Measurements from ENCODE around the gene KRTAP10-7. TPM values are rescaled to one million over a fixed set of nuclear protein-coding genes. Genes with fewer than 3 reads are reported as not detected.

KRTAP10-7 gene
- total and polyA plus RNA-seq, 2 of the 13 experiments (the other 11 are each of a cell fraction or from before 2014, with no cell fraction given) = not detected

DNA sequence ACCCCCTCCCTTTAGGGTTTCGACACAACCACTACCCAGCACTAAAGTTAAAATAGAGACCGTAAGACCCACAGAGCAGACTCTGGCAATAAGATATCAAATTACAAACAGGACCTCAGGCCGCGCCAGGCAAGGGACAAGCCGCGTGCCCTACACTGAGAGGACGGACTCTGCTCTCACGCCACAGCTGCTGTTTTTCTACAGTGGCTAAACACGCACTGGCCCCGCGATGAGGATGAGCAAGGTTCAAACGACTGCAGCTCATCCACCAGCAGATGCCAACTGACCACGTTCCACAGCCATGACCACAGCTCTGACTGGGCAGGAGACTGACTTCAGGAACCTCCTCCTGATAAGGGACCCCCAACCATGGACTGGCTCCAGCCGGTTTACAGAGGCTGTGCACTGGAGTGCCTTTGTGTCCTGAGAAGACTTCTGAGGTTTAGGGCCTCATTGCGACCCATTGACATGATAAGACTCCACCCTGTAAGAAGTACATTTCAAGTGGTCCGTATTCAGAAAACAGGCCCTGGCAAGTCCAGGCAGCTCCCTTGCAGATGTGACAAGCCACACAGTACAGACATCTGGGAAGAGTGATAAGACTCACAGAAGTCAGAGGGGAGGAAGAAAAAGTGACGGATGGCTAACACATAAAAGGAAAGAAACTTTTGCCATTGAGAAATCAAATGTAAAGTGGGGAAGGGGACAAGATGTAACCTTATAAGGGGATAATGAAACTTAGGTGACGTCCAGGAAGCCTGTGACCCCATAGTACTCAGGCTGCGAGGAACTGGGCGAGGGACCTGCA lies 6.6 kb upstream of the KRTAP10-7 start (continued):
- no peak for TF ChIP-seq ZNF562 (CRISPR knock-in tag; IDR thresholded peaks at IDR 0.05; ENCODE audit: borderline replicate concordance)
- TF ChIP-seq PRPF4 (IDR thresholded peaks at IDR 0.05; ENCODE audit: low read depth, low read length, poor library complexity, severe bottlenecking) = no peak
- no peak for TF ChIP-seq MYNN (CRISPR knock-in tag; IDR thresholded peaks at IDR 0.05; ENCODE audit: low read depth)
- TF ChIP-seq HNRNPK (IDR thresholded peaks at IDR 0.05; ENCODE audit: low read depth, low read length, poor library complexity, severe bottlenecking) = no peak
- TF ChIP-seq MEF2D (CRISPR knock-in tag; IDR thresholded peaks at IDR 0.05) = peak; percentile 89
- TF ChIP-seq KDM1A (CRISPR knock-in tag; IDR thresholded peaks at IDR 0.05) = peak; percentile 65; the same call in 1 of the 2 replicates
- TF ChIP-seq FOXM1 (CRISPR knock-in tag; IDR thresholded peaks at IDR 0.05) = no peak
- TF ChIP-seq HIVEP1 (CRISPR knock-in tag; IDR thresholded peaks at IDR 0.05) = 0 out of 2 replicates have a peak, but pooled peaks have one; percentile 27
- TF ChIP-seq, protein P1, sequence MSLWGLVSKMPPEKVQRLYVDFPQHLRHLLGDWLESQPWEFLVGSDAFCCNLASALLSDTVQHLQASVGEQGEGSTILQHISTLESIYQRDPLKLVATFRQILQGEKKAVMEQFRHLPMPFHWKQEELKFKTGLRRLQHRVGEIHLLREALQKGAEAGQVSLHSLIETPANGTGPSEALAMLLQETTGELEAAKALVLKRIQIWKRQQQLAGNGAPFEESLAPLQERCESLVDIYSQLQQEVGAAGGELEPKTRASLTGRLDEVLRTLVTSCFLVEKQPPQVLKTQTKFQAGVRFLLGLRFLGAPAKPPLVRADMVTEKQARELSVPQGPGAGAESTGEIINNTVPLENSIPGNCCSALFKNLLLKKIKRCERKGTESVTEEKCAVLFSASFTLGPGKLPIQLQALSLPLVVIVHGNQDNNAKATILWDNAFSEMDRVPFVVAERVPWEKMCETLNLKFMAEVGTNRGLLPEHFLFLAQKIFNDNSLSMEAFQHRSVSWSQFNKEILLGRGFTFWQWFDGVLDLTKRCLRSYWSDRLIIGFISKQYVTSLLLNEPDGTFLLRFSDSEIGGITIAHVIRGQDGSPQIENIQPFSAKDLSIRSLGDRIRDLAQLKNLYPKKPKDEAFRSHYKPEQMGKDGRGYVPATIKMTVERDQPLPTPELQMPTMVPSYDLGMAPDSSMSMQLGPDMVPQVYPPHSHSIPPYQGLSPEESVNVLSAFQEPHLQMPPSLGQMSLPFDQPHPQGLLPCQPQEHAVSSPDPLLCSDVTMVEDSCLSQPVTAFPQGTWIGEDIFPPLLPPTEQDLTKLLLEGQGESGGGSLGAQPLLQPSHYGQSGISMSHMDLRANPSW (CRISPR knock-in tag; IDR thresholded peaks at IDR 0.05; ENCODE audit: borderline replicate concordance) = peak; percentile 64; the same call in 1 of the 2 replicates
- TF ChIP-seq ZBED4 (CRISPR knock-in tag; IDR thresholded peaks at IDR 0.05; ENCODE audit: borderline replicate concordance) = peak; percentile 34; the same call in 1 of the 2 replicates
- peak; percentile 46; the same call in 1 of the 2 replicates for TF ChIP-seq GATAD1 (CRISPR knock-in tag; IDR thresholded peaks at IDR 0.05)
- TF ChIP-seq, protein P2, sequence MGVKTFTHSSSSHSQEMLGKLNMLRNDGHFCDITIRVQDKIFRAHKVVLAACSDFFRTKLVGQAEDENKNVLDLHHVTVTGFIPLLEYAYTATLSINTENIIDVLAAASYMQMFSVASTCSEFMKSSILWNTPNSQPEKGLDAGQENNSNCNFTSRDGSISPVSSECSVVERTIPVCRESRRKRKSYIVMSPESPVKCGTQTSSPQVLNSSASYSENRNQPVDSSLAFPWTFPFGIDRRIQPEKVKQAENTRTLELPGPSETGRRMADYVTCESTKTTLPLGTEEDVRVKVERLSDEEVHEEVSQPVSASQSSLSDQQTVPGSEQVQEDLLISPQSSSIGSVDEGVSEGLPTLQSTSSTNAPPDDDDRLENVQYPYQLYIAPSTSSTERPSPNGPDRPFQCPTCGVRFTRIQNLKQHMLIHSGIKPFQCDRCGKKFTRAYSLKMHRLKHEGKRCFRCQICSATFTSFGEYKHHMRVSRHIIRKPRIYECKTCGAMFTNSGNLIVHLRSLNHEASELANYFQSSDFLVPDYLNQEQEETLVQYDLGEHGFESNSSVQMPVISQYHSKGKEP (CRISPR knock-in tag; IDR thresholded peaks at IDR 0.05) = no peak
- 0 out of 2 replicates have a peak, but pooled peaks have one; percentile 36 for TF ChIP-seq ZNF83 (CRISPR knock-in tag; IDR thresholded peaks at IDR 0.05; ENCODE audit: borderline replicate concordance)
- TF ChIP-seq ZKSCAN8 (CRISPR knock-in tag; IDR thresholded peaks at IDR 0.05; ENCODE audit: borderline replicate concordance) = peak; percentile 63; the same call in 1 of the 2 replicates
- TF ChIP-seq SMAD1 (CRISPR knock-in tag; IDR thresholded peaks at IDR 0.05; ENCODE audit: borderline replicate concordance, low read depth) = no peak
- no peak for TF ChIP-seq ZBTB49 (CRISPR knock-in tag; IDR thresholded peaks at IDR 0.05; ENCODE audit: borderline replicate concordance)
- TF ChIP-seq NPAS2 (CRISPR knock-in tag; IDR thresholded peaks at IDR 0.05; ENCODE audit: borderline replicate concordance) = no peak

All from HepG2 (cell line).